HEK293 (cell line): ENCODE results near the gene DYDC1.

ENCODE experiments used
- BCL11B ChIP-seq: fragments of 450-650 bp; formaldehyde crosslinking; IDR thresholded peaks from 2 replicates; pipeline ENCODE4 v1.5.1; 2016; ENCODE audit warnings: low read depth, missing biosample characterization, missing genetic modification characterization
- KLF1 ChIP-seq: fragments of 450-650 bp; formaldehyde crosslinking; IDR thresholded peaks from 2 replicates; pipeline ENCODE4 v1.5.1; 2016; ENCODE audit warnings: missing biosample characterization, missing genetic modification characterization
- KLF7 ChIP-seq: fragments of 450-650 bp; formaldehyde crosslinking; IDR thresholded peaks from 2 replicates; pipeline ENCODE4 v1.5.1; 2016; ENCODE audit warnings: missing biosample characterization, missing genetic modification characterization, borderline replicate concordance
- MYNN ChIP-seq: fragments of 450-650 bp; formaldehyde crosslinking; IDR thresholded peaks from 2 replicates; pipeline ENCODE4 v1.5.1; 2016; ENCODE audit warnings: missing biosample characterization, missing genetic modification characterization, borderline replicate concordance
- PRDM1 ChIP-seq: fragments of 450-650 bp; formaldehyde crosslinking; IDR thresholded peaks from 2 replicates; pipeline ENCODE4; 2016; ENCODE audit warnings: missing biosample characterization, missing genetic modification characterization
- REST ChIP-seq: fragments of 450-650 bp; formaldehyde crosslinking; IDR thresholded peaks from 2 replicates; pipeline ENCODE4 v1.5.1; 2016; ENCODE audit warnings: missing biosample characterization, missing genetic modification characterization
- SALL2 ChIP-seq: fragments of 450-650 bp; formaldehyde crosslinking; IDR thresholded peaks from 2 replicates; pipeline ENCODE4 v1.5.0; 2017; ENCODE audit warnings: missing biosample characterization, mild to moderate bottlenecking, missing genetic modification characterization, borderline replicate concordance
- TRIM28 ChIP-seq: IDR thresholded peaks from 2 replicates; pipeline ENCODE4 v1.6.1; 2011; ENCODE audit warnings: low read length, control low read depth, borderline replicate concordance
- ZBTB21 ChIP-seq: fragments of 450-650 bp; formaldehyde crosslinking; IDR thresholded peaks from 2 replicates; pipeline ENCODE4 v1.5.1; 2017; ENCODE audit warnings: missing biosample characterization, missing genetic modification characterization
- ZBTB7A ChIP-seq: fragments of 450-650 bp; formaldehyde crosslinking; IDR thresholded peaks from 2 replicates; pipeline ENCODE4 v1.5.1; 2016; ENCODE audit warnings: low read depth, missing biosample characterization, missing genetic modification characterization
- ZNF138 ChIP-seq: fragments of 450-650 bp; formaldehyde crosslinking; IDR thresholded peaks from 2 replicates; pipeline ENCODE4 v1.5.1; 2016; ENCODE audit warnings: missing biosample characterization, missing genetic modification characterization, borderline replicate concordance
- ZNF19 ChIP-seq: fragments of 450-650 bp; formaldehyde crosslinking; IDR thresholded peaks from 2 replicates; pipeline ENCODE4; 2016; ENCODE audit warnings: missing biosample characterization, missing genetic modification characterization, low read depth
- ZNF214 ChIP-seq: fragments of 450-650 bp; formaldehyde crosslinking; IDR thresholded peaks from 2 replicates; pipeline ENCODE4 v1.5.1; 2017; ENCODE audit warnings: missing biosample characterization, mild to moderate bottlenecking, missing genetic modification characterization, borderline replicate concordance
- ZNF292 ChIP-seq: fragments of 450-650 bp; formaldehyde crosslinking; IDR thresholded peaks from 2 replicates; pipeline ENCODE4 v1.5.1; 2016; ENCODE audit warnings: low read depth, missing biosample characterization, missing genetic modification characterization, borderline replicate concordance
- ZNF335 ChIP-seq: fragments of 450-650 bp; formaldehyde crosslinking; conservative IDR thresholded peaks from 2 replicates; pipeline ENCODE4 v1.5.1; 2016; ENCODE audit warnings: missing biosample characterization, missing genetic modification characterization
- ZNF341 ChIP-seq: fragments of 450-650 bp; formaldehyde crosslinking; IDR thresholded peaks from 2 replicates; pipeline ENCODE4; 2016; ENCODE audit warnings: low read depth, missing biosample characterization, missing genetic modification characterization
- ZNF37A ChIP-seq: fragments of 450-650 bp; IDR thresholded peaks from 2 replicates; pipeline ENCODE4 v1.5.1; 2018; ENCODE audit warnings: missing biosample characterization, missing genetic modification characterization
- ZNF449 ChIP-seq: fragments of 450-650 bp; formaldehyde crosslinking; IDR thresholded peaks from 2 replicates; pipeline ENCODE4 v1.5.1; 2017; ENCODE audit warnings: missing biosample characterization, mild to moderate bottlenecking, missing genetic modification characterization, moderate library complexity
- ZNF501 ChIP-seq: fragments of 450-650 bp; formaldehyde crosslinking; IDR thresholded peaks from 2 replicates; pipeline ENCODE4 v1.5.1; 2016; ENCODE audit warnings: missing biosample characterization, missing genetic modification characterization
- ZNF518A ChIP-seq: fragments of 450-650 bp; formaldehyde crosslinking; conservative IDR thresholded peaks from 2 replicates; pipeline ENCODE4 v1.5.1; 2016; ENCODE audit warnings: low read depth, missing biosample characterization, missing genetic modification characterization
- ZNF571 ChIP-seq: fragments of 450-650 bp; formaldehyde crosslinking; IDR thresholded peaks from 2 replicates; pipeline ENCODE4 v1.5.0; 2017; ENCODE audit warnings: missing biosample characterization, missing genetic modification characterization
- ZNF654 ChIP-seq: fragments of 450-650 bp; formaldehyde crosslinking; IDR thresholded peaks from 2 replicates; pipeline ENCODE4 v1.5.1; 2016; ENCODE audit warnings: low read depth, missing biosample characterization, missing genetic modification characterization
- TF ChIP-seq, protein P1 (sequence below): fragments of 450-650 bp; formaldehyde crosslinking; optimal IDR thresholded peaks from 2 replicates; pipeline ENCODE3; 2016; ENCODE audit warnings: missing biosample characterization, mild to moderate bottlenecking, missing genetic modification characterization
- TF ChIP-seq, protein P2 (sequence below): fragments of 450-650 bp; formaldehyde crosslinking; IDR thresholded peaks from 2 replicates; pipeline ENCODE4 v1.5.1; 2016; ENCODE audit warnings: missing biosample characterization, missing genetic modification characterization
- TF ChIP-seq, protein P3 (sequence below): fragments of 450-650 bp; formaldehyde crosslinking; IDR thresholded peaks from 2 replicates; pipeline ENCODE4 v1.5.1; 2017; ENCODE audit warnings: missing biosample characterization, missing genetic modification characterization

DYDC1 gene

DNA sequence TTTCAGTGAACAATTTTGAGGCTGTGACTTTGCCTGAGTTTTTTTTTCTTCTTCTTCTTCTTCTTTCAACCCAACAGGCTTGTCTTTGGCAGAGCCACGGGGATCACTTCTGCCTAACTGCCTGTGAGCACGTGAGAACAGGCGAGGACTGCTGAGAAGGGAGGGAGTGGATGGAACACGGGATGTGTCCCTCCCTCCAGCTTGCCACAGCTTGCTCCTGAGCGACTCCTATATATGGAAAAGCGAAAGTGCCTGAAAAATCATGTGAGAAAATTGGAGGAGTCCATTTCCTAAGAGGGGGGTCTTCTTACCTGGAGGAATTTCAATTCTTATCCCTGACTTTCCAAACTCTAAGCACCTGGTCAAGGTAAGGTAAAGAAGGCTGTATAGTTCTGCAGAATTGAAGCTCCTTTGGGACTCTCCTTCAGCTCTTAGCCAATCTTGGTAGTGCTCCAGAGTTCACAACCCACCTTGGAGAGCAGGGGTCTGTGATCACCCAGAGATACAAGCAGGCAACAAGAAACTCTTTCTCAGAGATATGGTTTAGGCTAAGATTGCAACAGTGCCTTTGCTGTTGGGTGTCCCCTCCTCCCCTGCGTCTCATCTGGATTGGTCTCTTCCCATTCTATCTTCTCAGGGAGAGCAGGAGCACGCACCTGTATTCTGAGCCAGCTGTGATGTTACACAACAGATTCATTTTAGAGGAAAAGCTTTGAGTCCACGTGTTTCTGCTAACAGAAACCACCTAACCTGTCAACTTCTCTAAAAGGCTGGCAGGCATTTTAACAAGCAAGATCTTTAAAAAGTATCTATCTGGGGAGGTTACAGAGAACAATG lies 66.9 kb downstream of the DYDC1 start, which contains the start of gene MAT1A (continued):
- TF ChIP-seq KLF7 (tag by site-specific recombination) (no peak), KLF1 (tag by site-specific recombination) (no peak), ZNF19 (tag by site-specific recombination) (no peak), ZNF518A (no peak), MYNN (tag by site-specific recombination) (no peak), ZNF449 (no peak), ZBTB7A (tag by site-specific recombination) (no peak), SALL2 (tag by site-specific recombination) (no peak), ZNF341 (peak; percentile 67), ZBTB21 (tag by site-specific recombination) (no peak), ZNF138 (no peak), TRIM28 (0 out of 2 replicates have a peak, but pooled peaks have one; percentile 30), BCL11B (tag by site-specific recombination) (no peak), ZNF654 (tag by site-specific recombination) (no peak), REST (tag by site-specific recombination) (0 out of 2 replicates have a peak, but pooled peaks have one; percentile 36), ZNF292 (no peak), PRDM1 (tag by site-specific recombination) (no peak), ZNF37A (tag by site-specific recombination) (no peak), ZNF214 (no peak), ZNF501 (tag by site-specific recombination) (no peak), ZNF571 (tag by site-specific recombination) (no peak), ZNF335 (tag by site-specific recombination) (peak; percentile 26; the same call in 1 of the 2 replicates)
- TF ChIP-seq, protein P1, sequence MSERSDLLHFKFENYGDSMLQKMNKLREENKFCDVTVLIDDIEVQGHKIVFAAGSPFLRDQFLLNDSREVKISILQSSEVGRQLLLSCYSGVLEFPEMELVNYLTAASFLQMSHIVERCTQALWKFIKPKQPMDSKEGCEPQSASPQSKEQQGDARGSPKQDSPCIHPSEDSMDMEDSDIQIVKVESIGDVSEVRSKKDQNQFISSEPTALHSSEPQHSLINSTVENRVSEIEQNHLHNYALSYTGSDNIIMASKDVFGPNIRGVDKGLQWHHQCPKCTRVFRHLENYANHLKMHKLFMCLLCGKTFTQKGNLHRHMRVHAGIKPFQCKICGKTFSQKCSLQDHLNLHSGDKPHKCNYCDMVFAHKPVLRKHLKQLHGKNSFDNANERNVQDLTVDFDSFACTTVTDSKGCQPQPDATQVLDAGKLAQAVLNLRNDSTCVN (tag by site-specific recombination), result no peak
- TF ChIP-seq, protein P2, sequence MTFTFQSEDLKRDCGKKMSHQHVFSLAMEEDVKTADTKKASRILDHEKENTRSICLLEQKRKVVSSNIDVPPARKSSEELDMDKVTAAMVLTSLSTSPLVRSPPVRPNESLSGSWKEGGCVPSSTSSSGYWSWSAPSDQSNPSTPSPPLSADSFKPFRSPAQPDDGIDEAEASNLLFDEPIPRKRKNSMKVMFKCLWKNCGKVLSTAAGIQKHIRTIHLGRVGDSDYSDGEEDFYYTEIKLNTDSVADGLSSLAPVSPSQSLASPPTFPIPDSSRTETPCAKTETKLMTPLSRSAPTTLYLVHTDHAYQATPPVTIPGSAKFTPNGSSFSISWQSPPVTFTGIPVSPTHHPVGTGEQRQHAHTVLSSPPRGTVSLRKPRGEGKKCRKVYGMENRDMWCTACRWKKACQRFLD (tag by site-specific recombination), result no peak
- TF ChIP-seq, protein P3, sequence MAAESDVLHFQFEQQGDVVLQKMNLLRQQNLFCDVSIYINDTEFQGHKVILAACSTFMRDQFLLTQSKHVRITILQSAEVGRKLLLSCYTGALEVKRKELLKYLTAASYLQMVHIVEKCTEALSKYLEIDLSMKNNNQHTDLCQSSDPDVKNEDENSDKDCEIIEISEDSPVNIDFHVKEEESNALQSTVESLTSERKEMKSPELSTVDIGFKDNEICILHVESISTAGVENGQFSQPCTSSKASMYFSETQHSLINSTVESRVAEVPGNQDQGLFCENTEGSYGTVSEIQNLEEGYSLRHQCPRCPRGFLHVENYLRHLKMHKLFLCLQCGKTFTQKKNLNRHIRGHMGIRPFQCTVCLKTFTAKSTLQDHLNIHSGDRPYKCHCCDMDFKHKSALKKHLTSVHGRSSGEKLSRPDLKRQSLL (tag by site-specific recombination), result no peak
